Loucy (cell line): ENCODE results near the gene KATNAL2.

Experiments
- EZH2phosphoT487 ChIP-seq: fragments of 200-600 bp; IDR thresholded peaks from 2 replicates; pipeline ENCODE4 v1.6.1; 2018; ENCODE audit warnings: antibody characterized with exemption, mild to moderate bottlenecking, moderate library complexity, borderline replicate concordance
- TF ChIP-seq, protein P1 (sequence below): fragments of 200-600 bp; sonication (generic); conservative IDR thresholded peaks from 2 replicates; pipeline ENCODE4 v1.5.1; 2014; ENCODE audit warnings: mild to moderate bottlenecking, antibody characterized with exemption, low read length

DNA sequence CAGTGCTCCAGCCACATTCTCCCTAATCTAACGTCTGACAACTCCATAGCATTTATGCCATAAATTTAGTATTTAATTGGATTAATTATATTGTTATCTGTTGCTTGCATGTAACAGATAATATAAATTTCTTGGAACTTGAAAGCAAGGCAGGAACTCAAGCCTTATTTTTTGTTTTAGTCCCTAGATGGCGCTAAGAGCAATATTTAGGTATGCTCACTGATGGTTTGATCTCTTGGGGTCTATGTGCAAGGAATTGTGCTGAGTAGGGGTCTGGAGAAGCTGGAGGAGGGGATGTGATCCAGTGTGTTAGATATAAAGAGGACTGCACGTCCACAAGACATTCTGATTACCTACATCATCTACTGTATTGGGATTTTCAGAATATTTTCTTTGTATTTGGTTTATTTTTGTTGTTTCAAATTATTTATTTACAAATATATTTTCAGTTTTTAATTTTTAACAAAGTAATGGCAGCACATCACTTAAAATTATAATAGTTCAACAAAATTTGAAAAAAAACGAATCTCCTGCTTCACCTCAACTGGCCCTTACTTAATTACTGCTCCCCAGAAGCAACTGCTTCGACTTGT lies 32.8 kb downstream of the KATNAL2 start:
- TF ChIP-seq, protein P1, sequence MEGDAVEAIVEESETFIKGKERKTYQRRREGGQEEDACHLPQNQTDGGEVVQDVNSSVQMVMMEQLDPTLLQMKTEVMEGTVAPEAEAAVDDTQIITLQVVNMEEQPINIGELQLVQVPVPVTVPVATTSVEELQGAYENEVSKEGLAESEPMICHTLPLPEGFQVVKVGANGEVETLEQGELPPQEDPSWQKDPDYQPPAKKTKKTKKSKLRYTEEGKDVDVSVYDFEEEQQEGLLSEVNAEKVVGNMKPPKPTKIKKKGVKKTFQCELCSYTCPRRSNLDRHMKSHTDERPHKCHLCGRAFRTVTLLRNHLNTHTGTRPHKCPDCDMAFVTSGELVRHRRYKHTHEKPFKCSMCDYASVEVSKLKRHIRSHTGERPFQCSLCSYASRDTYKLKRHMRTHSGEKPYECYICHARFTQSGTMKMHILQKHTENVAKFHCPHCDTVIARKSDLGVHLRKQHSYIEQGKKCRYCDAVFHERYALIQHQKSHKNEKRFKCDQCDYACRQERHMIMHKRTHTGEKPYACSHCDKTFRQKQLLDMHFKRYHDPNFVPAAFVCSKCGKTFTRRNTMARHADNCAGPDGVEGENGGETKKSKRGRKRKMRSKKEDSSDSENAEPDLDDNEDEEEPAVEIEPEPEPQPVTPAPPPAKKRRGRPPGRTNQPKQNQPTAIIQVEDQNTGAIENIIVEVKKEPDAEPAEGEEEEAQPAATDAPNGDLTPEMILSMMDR, result peak; percentile 77
- no peak for TF ChIP-seq EZH2phosphoT487
